ENCODE data around the gene ID4. TPM values are rescaled to one million over a fixed set of nuclear protein-coding genes. Genes with fewer than 3 reads are reported as not detected.

ID4 gene
- total RNA-seq, 1 donor from 2014 or later = 103 TPM

- Histone ChIP-seq H3K27ac (no peak overlapping the region), H3K4me1 (no peaks in the 10 kb centered on the region), H3K4me3 (no peak overlapping the region), H3K27me3 (no peaks in the 10 kb centered on the region), H3K9me3 (no peaks in the 10 kb centered on the region), H3K36me3 (no peaks in the 10 kb centered on the region)
- intact Hi-C loops (cut with DNase I) = no loop called here
- no peak for DNase-seq (ENCODE audit: low spot score in 2 of 2)
- no peak for TF ChIP-seq CTCF (IDR thresholded peaks at IDR 0.05)
These were observed 32.3 kb downstream of the ID4 start for GRCh38 chr6:19869464-19869863.

GRCh38 chr6:19870322-19870721 is 33.2 kb downstream of the ID4 start:
- DNase-seq (ENCODE audit: low spot score in 2 of 2) = no peak
- no peak overlapping the region for H3K27ac ChIP-seq
- H3K36me3 ChIP-seq = no peaks in the 10 kb centered on the region
- intact Hi-C loops (cut with DNase I) = no loop called here
- no peak for TF ChIP-seq CTCF (IDR thresholded peaks at IDR 0.05)
- H3K9me3 ChIP-seq = no peaks in the 10 kb centered on the region
- no peaks in the 10 kb centered on the region for H3K27me3 ChIP-seq
- no peaks in the 10 kb centered on the region for H3K4me1 ChIP-seq
- H3K4me3 ChIP-seq = no peak overlapping the region

- DNase-seq (ENCODE audit: low spot score in 2 of 2) = no peak
- no peak overlapping the region for H3K4me3 ChIP-seq
- no peaks in the 10 kb centered on the region for H3K9me3 ChIP-seq
- H3K36me3 ChIP-seq = no peaks in the 10 kb centered on the region
- TF ChIP-seq CTCF (IDR thresholded peaks at IDR 0.05) = no peak
- no peaks in the 10 kb centered on the region for H3K4me1 ChIP-seq
- intact Hi-C loops (cut with DNase I) = no loop called here
- H3K27me3 ChIP-seq = no peaks in the 10 kb centered on the region
- H3K27ac ChIP-seq = no peak overlapping the region
These were observed 35.9 kb downstream of the ID4 start for GRCh38 chr6:19873031-19873430.

- Histone ChIP-seq H3K4me1 (no peaks in the 10 kb centered on the region), H3K36me3 (no peaks in the 10 kb centered on the region), H3K27me3 (no peaks in the 10 kb centered on the region), H3K27ac (no peak overlapping the region), H3K4me3 (no peak overlapping the region), H3K9me3 (no peaks in the 10 kb centered on the region)
- DNase-seq (ENCODE audit: low spot score in 2 of 2) = no peak
- TF ChIP-seq CTCF (IDR thresholded peaks at IDR 0.05) = no peak
- intact Hi-C loops (cut with DNase I) = no loop called here
These were observed 39.5 kb downstream of the ID4 start for GRCh38 chr6:19876672-19877071.

- Histone ChIP-seq H3K36me3 (no peaks in the 10 kb centered on the region), H3K9me3 (no peaks in the 10 kb centered on the region), H3K27me3 (no peaks in the 10 kb centered on the region), H3K4me1 (no peaks in the 10 kb centered on the region), H3K27ac (no peak overlapping the region), H3K4me3 (no peak overlapping the region)
- intact Hi-C loops (cut with DNase I) = no loop called here
- no peak for TF ChIP-seq CTCF (IDR thresholded peaks at IDR 0.05)
- no peak for DNase-seq (ENCODE audit: low spot score in 2 of 2)
These were observed 42.5 kb downstream of the ID4 start for GRCh38 chr6:19879663-19880062.

- no peak for TF ChIP-seq CTCF (IDR thresholded peaks at IDR 0.05)
These were observed 42.9 kb downstream of the ID4 start for GRCh38 chr6:19880066-19880465.

More at GRCh38 chr6:19880066-19880465, 42.9 kb downstream of the ID4 start:
- intact Hi-C loops (cut with DNase I) = no loop called here
- no peaks in the 10 kb centered on the region for H3K9me3 ChIP-seq
- no peak overlapping the region for H3K27ac ChIP-seq
- H3K4me1 ChIP-seq = no peaks in the 10 kb centered on the region
- DNase-seq (ENCODE audit: low spot score in 2 of 2) = no peak
- H3K4me3 ChIP-seq = no peak overlapping the region
- no peaks in the 10 kb centered on the region for H3K27me3 ChIP-seq
- H3K36me3 ChIP-seq = no peaks in the 10 kb centered on the region

All from ascending aorta (tissue), 2 donors.